Karpas-422 (cell line): ENCODE measurements around the gene SLC26A8. TPM values are rescaled to one million over a fixed set of nuclear protein-coding genes. Genes with fewer than 3 reads are reported as not detected.
"Not testable (repeated sequence)": the region's sequence is repeated elsewhere in the genome, so short reads cannot be mapped to it uniquely, and the experiment has no call there.

Source experiments
- DNase-seq: peaks from one replicate; pipeline ENCODE4 v3.0.0-alpha.2; 2015
- H2AFZ ChIP-seq: fragments of 200-600 bp; sonication (generic); 2 replicates; pipeline ENCODE4 v1.6.1; 2014; ENCODE audit warnings: antibody characterized with exemption, low read length, mixed read lengths
- H3K27ac ChIP-seq: fragments of 200-600 bp; sonication (generic); 2 replicates; pipeline ENCODE4 v1.5.1; 2014; ENCODE audit warnings: mild to moderate bottlenecking, low read length, moderate library complexity
- H3K27me3 ChIP-seq: fragments of 200-600 bp; sonication (generic); 2 replicates; pipeline ENCODE4 v1.6.1; 2014; ENCODE audit warnings: low read length, mixed read lengths
- H3K36me3 ChIP-seq: fragments of 200-600 bp; sonication (generic); 2 replicates; pipeline ENCODE4 v1.6.1; 2014; ENCODE audit warnings: low read length, mixed read lengths; ENCODE audit not compliant: insufficient read depth
- H3K4me1 ChIP-seq: fragments of 200-600 bp; sonication (generic); 2 replicates; pipeline ENCODE4 v1.6.1; 2014; ENCODE audit warnings: mild to moderate bottlenecking, low read length, mixed read lengths
- H3K4me2 ChIP-seq: fragments of 200-600 bp; sonication (generic); 2 replicates; pipeline ENCODE4 v1.6.1; 2014; ENCODE audit warnings: low read length, low read depth, mild to moderate bottlenecking; ENCODE audit not compliant: poor library complexity, severe bottlenecking
- H3K4me3 ChIP-seq: fragments of 200-600 bp; sonication (generic); 2 replicates; pipeline ENCODE4 v1.5.1; 2014; ENCODE audit warnings: mild to moderate bottlenecking, antibody characterized with exemption, low read length, mixed read lengths
- H3K79me2 ChIP-seq: fragments of 200-600 bp; sonication (generic); 2 replicates; pipeline ENCODE4 v1.6.1; 2014; ENCODE audit warnings: mild to moderate bottlenecking, low read length, mixed read lengths
- H3K9ac ChIP-seq: fragments of 200-600 bp; sonication (generic); 2 replicates; pipeline ENCODE4 v1.6.0; 2014; ENCODE audit warnings: low read length
- H3K9me2 ChIP-seq: fragments of 200-600 bp; sonication (generic), shearing (Covaris generic); replicated peaks from 2 replicates; pipeline ENCODE4 v1.6.0; 2014; ENCODE audit warnings: mild to moderate bottlenecking, low read length, moderate library complexity; ENCODE audit not compliant: insufficient read depth
- H3K9me3 ChIP-seq: fragments of 300-700, 200-600 bp; sonication (generic); 2 replicates; pipeline ENCODE4 v1.6.1; 2014; ENCODE audit warnings: low read length, mixed read lengths
- H4K20me1 ChIP-seq: fragments of 200-600 bp; sonication (generic); 2 replicates; pipeline ENCODE4 v1.6.1; 2014; ENCODE audit warnings: mild to moderate bottlenecking, antibody characterized with exemption, low read length, low read depth; ENCODE audit not compliant: insufficient read depth
- total RNA-seq: library from RNA; depleted of rRNA; stranded (reverse); fragments of >200 nt; shearing (Covaris generic); gene quantifications from 2 replicates; pipeline ENCODE4 v1.2.3, GENCODE V29; 2014; ENCODE audit warnings: low replicate concordance

SLC26A8 gene
- total RNA-seq, 1 experiment from 2014 or later = not detected

GRCh38 chr6:35933844-35934243, 90.6 kb downstream of the SLC26A8 start:
- H3K4me3 ChIP-seq = no peak overlapping the region

GRCh38 chr6:35931873-35932272, 92.6 kb downstream of the SLC26A8 start:
- H3K4me2 ChIP-seq, DNase-seq, H3K36me3 ChIP-seq, H3K9ac ChIP-seq, H4K20me1 ChIP-seq, H3K27me3 ChIP-seq, H3K9me3 ChIP-seq, H3K9me2 ChIP-seq, H3K4me3 ChIP-seq, H3K4me1 ChIP-seq, H3K79me2 ChIP-seq, H3K27ac ChIP-seq, H2AFZ ChIP-seq: not testable (repeated sequence)

More at GRCh38 chr6:35933844-35934243, 90.6 kb downstream of the SLC26A8 start:
- H2AFZ ChIP-seq = no peak overlapping the region
- H3K27me3 ChIP-seq = no peaks in the 10 kb centered on the region
- no peak overlapping the region for H3K9ac ChIP-seq
- no peak overlapping the region for H3K27ac ChIP-seq
- no peaks in the 10 kb centered on the region for H3K4me1 ChIP-seq
- no peaks in the 10 kb centered on the region for H3K79me2 ChIP-seq
- H4K20me1 ChIP-seq = no peaks in the 10 kb centered on the region
- no peaks in the 10 kb centered on the region for H3K9me2 ChIP-seq
- H3K4me2 ChIP-seq = no peak overlapping the region
- no peaks in the 10 kb centered on the region for H3K9me3 ChIP-seq
- H3K36me3 ChIP-seq = no peaks in the 10 kb centered on the region
- no peak for DNase-seq

- Histone ChIP-seq H4K20me1 (no peaks in the 10 kb centered on the region), H2AFZ (no peak overlapping the region), H3K79me2 (no peaks in the 10 kb centered on the region), H3K9me2 (no peaks in the 10 kb centered on the region), H3K4me1 (no peaks in the 10 kb centered on the region), H3K36me3 (no peaks in the 10 kb centered on the region), H3K27ac (no peak overlapping the region), H3K4me2 (no peak overlapping the region), H3K9me3 (no peaks in the 10 kb centered on the region), H3K9ac (no peak overlapping the region), H3K27me3 (no peaks in the 10 kb centered on the region), H3K4me3 (no peak overlapping the region)
- no peak for DNase-seq
Measured at GRCh38 chr6:35931120-35931561, 93.3 kb downstream of the SLC26A8 start.

- no peak for DNase-seq
- H4K20me1 ChIP-seq = no peaks in the 10 kb centered on the region
- no peak overlapping the region for H3K9ac ChIP-seq
- no peak overlapping the region for H3K4me3 ChIP-seq
- H3K36me3 ChIP-seq = no peaks in the 10 kb centered on the region
- H3K9me3 ChIP-seq = no peaks in the 10 kb centered on the region
- no peaks in the 10 kb centered on the region for H3K9me2 ChIP-seq
- no peaks in the 10 kb centered on the region for H3K27me3 ChIP-seq
- H3K27ac ChIP-seq = no peak overlapping the region
- no peaks in the 10 kb centered on the region for H3K79me2 ChIP-seq
- H3K4me2 ChIP-seq = no peak overlapping the region
- H2AFZ ChIP-seq = no peak overlapping the region
- no peaks in the 10 kb centered on the region for H3K4me1 ChIP-seq
Measured at GRCh38 chr6:35929601-35930000, 94.8 kb downstream of the SLC26A8 start.

GRCh38 chr6:35926509-35927215, 97.8 kb downstream of the SLC26A8 start:
- peaks cover 4% of the 10 kb centered on the region for H3K4me1 ChIP-seq
- H3K27me3 ChIP-seq = no peaks in the 10 kb centered on the region
- no peak for DNase-seq
- H3K4me3 ChIP-seq = no peak overlapping the region
- no peak overlapping the region for H2AFZ ChIP-seq
- H3K9ac ChIP-seq = no peak overlapping the region
- no peaks in the 10 kb centered on the region for H3K79me2 ChIP-seq
- no peaks in the 10 kb centered on the region for H3K9me2 ChIP-seq
- H3K36me3 ChIP-seq = no peaks in the 10 kb centered on the region
- no peaks in the 10 kb centered on the region for H4K20me1 ChIP-seq
- H3K9me3 ChIP-seq = no peaks in the 10 kb centered on the region
- H3K27ac ChIP-seq = no peak overlapping the region
- no peak overlapping the region for H3K4me2 ChIP-seq

GRCh38 chr6:35925961-35926360, 98.5 kb downstream of the SLC26A8 start:
- H3K4me2 ChIP-seq = no peak overlapping the region
- DNase-seq = no peak
- H3K9ac ChIP-seq = no peak overlapping the region

GRCh38 chr6:35924146-35924545, 100.3 kb downstream of the SLC26A8 start:
- H3K4me2 ChIP-seq = no peak overlapping the region
- H3K36me3 ChIP-seq = peaks cover under 1% of the 10 kb centered on the region; the same call in 1 of the 2 replicates
- no peaks in the 10 kb centered on the region for H3K9me3 ChIP-seq
- H4K20me1 ChIP-seq = peaks cover 1% of the 10 kb centered on the region; the same call in 1 of the 2 replicates
- peaks cover 19% of the 10 kb centered on the region for H3K79me2 ChIP-seq
- H2AFZ ChIP-seq = no peak overlapping the region
- no peak overlapping the region for H3K27ac ChIP-seq
- DNase-seq = no peak
- H3K27me3 ChIP-seq = no peaks in the 10 kb centered on the region
- H3K9ac ChIP-seq = no peak overlapping the region
- H3K9me2 ChIP-seq = no peaks in the 10 kb centered on the region
- H3K4me1 ChIP-seq = peaks cover 11% of the 10 kb centered on the region
- H3K4me3 ChIP-seq = no peak overlapping the region

More at GRCh38 chr6:35925961-35926360, 98.5 kb downstream of the SLC26A8 start:
- Histone ChIP-seq H4K20me1 (no peaks in the 10 kb centered on the region), H3K27me3 (no peaks in the 10 kb centered on the region), H3K36me3 (no peaks in the 10 kb centered on the region), H3K27ac (no peak overlapping the region), H3K79me2 (peaks cover 6% of the 10 kb centered on the region), H3K9me2 (no peaks in the 10 kb centered on the region), H3K4me3 (no peak overlapping the region), H3K9me3 (no peaks in the 10 kb centered on the region), H3K4me1 (peaks cover 10% of the 10 kb centered on the region), H2AFZ (no peak overlapping the region)

- Histone ChIP-seq H3K9me2 (no peaks in the 10 kb centered on the region), H3K4me3 (no peak overlapping the region), H3K79me2 (peaks cover 39% of the 10 kb centered on the region), H3K4me2 (peak overlapping the region; percentile 99), H2AFZ (no peak overlapping the region), H3K36me3 (peaks cover 20% of the 10 kb centered on the region), H3K27ac (no peak overlapping the region), H3K9me3 (no peaks in the 10 kb centered on the region), H3K27me3 (no peaks in the 10 kb centered on the region), H3K9ac (no peak overlapping the region), H4K20me1 (peaks cover 9% of the 10 kb centered on the region; the same call in 1 of the 2 replicates), H3K4me1 (peaks cover 29% of the 10 kb centered on the region)
- DNase-seq = no peak
Measured at GRCh38 chr6:35922139-35922554, 102.3 kb downstream of the SLC26A8 start.
